HCT116 (cell line): ENCODE measurements around the gene ARTN.

Experiments
- CTCF ChIP-seq, 3 experiments: fragments of 200-600 bp in 1 of 3; sonication (generic) in 1 of 3; IDR thresholded peaks in 2 of 3; conservative IDR thresholded peaks in 1 of 3; 2 replicates each; pipeline ENCODE4 v1.5.1; 2012 to 2017; ENCODE audit warnings: low read depth in 2 of 3, low read length in 2 of 3, antibody characterized with exemption in 1 of 3, borderline replicate concordance in 1 of 3, control low read depth in 1 of 3, mild to moderate bottlenecking in 1 of 3, mixed read lengths in 1 of 3, mixed run types in 1 of 3, moderate library complexity in 1 of 3; ENCODE audit not compliant: insufficient read depth in 1 of 3
- EZH2phosphoT487 ChIP-seq: fragments of 200-600 bp; IDR thresholded peaks from 2 replicates; pipeline ENCODE4 v1.6.1; 2018; ENCODE audit warnings: antibody characterized with exemption, borderline replicate concordance
- POLR2AphosphoS5 ChIP-seq: IDR thresholded peaks from 2 replicates; pipeline ENCODE4 v1.6.1; 2011; ENCODE audit warnings: mild to moderate bottlenecking, low read depth, low read length, moderate library complexity

DNA sequence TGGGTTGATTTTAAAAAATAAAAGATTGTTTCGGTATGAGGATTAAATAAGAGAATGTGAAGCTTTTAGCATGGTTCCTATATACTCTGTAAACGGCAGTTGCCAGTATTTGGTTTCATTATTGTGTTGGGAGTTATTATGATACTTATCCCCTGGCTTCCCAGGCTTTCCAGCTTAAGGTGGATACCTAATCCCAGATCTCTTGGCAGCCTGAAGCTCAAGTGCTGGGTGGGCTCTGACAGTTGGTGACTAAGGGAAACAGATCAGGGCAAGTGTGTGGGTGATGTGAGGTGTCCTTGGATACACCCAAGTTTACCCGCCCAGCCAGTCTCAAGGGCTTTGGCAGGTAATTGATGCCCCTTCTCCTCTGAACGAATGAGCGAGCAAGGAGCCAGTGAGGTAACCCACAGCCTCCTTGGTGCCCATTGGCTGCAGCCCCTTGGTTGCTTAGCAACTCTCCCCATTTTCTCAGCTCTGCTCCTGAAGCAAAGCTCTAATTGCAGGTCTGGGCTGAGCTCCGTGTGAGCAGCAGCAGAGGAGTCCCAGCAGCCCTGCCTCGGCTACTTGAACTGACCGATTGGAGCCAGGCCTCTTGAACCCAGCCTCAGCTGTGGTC, 19.2 kb downstream of the ARTN start:
- TF ChIP-seq CTCF (IDR thresholded peaks at IDR 0.05 in 2 of 3, conservative IDR thresholded peaks at IDR 0.05 in 1 of 3; ENCODE audit: borderline replicate concordance in 1 of 3, insufficient read depth in 1 of 3, low read depth in 2 of 3, low read length in 2 of 3) (no peak), POLR2AphosphoS5 (no peak), EZH2phosphoT487 (no peak)
